ENCODE measurements around the gene DENND1A. TPM values are rescaled to one million over a fixed set of nuclear protein-coding genes. Genes with fewer than 3 reads are reported as not detected.
"Not testable (repeated sequence)": the region's sequence is repeated elsewhere in the genome, so short reads cannot be mapped to it uniquely, and the experiment has no call there.

DENND1A gene
- total and polyA plus RNA-seq, 2 donors from 2014 or later = 16.3 to 19.6 TPM

DNA sequence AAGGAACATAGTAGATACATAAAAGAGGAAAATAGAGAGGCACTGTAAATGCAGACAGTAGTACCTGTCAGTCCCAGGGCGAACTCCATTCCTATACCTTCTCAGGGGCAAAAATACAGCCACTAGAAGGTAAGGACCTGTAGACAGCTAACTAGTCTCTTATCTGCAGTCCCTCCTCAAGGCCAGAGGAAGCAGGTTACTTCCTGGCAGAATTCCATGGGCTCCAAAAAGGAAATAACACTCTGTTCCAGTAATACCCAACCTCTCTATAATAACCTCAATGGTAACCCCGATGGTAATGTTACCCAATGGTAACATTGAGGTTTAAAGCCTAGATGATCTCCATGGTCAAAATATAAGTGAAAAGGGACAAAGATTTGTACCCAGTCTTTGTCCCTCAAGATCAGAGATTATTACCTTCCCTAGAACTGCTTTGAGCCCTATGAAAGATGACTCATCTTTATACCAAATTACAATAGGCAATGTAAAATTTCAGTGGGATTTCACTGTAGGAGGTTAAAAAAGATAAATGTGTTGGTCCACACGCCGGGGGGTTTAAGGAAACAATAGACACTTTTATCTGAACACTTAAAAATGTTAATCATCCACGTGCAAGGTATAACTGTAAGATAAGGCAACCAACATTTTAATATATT is 113.0 kb downstream of the DENND1A start:
- no peaks in the 10 kb centered on the region for H3K36me3 ChIP-seq (ENCODE audit: control insufficient read depth in 2 of 3, insufficient read depth in 3 of 3, low read length in 3 of 3)
- H3K4me3 ChIP-seq (ENCODE audit: low read length in 3 of 3) = no peak overlapping the region
- no peak overlapping the region for H3K27ac ChIP-seq (ENCODE audit: low read depth in 2 of 2, low read length in 2 of 2)
- no peak for DNase-seq
- no peak for FAIRE-seq
- H3K4me1 ChIP-seq (ENCODE audit: control insufficient read depth in 2 of 3, insufficient read depth in 2 of 3, low read depth in 1 of 3, low read length in 3 of 3) = no peaks in the 10 kb centered on the region
- TF ChIP-seq, protein P1, sequence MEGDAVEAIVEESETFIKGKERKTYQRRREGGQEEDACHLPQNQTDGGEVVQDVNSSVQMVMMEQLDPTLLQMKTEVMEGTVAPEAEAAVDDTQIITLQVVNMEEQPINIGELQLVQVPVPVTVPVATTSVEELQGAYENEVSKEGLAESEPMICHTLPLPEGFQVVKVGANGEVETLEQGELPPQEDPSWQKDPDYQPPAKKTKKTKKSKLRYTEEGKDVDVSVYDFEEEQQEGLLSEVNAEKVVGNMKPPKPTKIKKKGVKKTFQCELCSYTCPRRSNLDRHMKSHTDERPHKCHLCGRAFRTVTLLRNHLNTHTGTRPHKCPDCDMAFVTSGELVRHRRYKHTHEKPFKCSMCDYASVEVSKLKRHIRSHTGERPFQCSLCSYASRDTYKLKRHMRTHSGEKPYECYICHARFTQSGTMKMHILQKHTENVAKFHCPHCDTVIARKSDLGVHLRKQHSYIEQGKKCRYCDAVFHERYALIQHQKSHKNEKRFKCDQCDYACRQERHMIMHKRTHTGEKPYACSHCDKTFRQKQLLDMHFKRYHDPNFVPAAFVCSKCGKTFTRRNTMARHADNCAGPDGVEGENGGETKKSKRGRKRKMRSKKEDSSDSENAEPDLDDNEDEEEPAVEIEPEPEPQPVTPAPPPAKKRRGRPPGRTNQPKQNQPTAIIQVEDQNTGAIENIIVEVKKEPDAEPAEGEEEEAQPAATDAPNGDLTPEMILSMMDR (IDR thresholded peaks at IDR 0.05; ENCODE audit: borderline replicate concordance, extremely low read depth, insufficient read depth) = no peak
- H3K9me3 ChIP-seq (ENCODE audit: control insufficient read depth in 2 of 3, insufficient read depth in 1 of 3, low read length in 3 of 3) = no peaks in the 10 kb centered on the region
- H3K9ac ChIP-seq (ENCODE audit: low read length in 3 of 3) = no peak overlapping the region
- no peaks in the 10 kb centered on the region for H3K27me3 ChIP-seq (ENCODE audit: control insufficient read depth, insufficient read depth, low read length)
- intact Hi-C loops (cut with DNase I) = no loop called here

DNA sequence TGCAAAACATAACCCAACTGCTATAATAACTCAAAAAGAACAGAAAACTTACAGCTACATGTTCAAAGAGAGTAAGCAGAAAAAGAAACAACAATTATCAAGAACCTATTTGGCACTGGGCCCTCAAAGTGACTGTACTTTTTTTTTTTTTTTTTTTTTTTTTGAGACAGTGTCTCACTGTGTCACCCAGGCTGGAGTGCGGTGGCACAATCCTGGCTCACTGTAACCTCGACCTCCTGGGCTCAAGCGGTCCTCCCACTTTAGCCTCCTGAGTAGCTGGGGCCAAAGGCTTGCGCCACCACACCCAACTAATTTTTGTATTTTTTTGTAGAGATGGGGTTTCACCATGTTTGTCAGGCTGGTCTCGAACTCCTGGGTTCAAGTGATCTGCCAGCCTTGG is 114.1 kb downstream of the DENND1A start:
- H3K27ac ChIP-seq (ENCODE audit: low read depth in 2 of 2, low read length in 2 of 2); H3K36me3 ChIP-seq (ENCODE audit: control insufficient read depth in 2 of 3, insufficient read depth in 3 of 3, low read length in 3 of 3); H3K27me3 ChIP-seq (ENCODE audit: control insufficient read depth, insufficient read depth, low read length); H3K4me3 ChIP-seq (ENCODE audit: low read length in 3 of 3); DNase-seq; H3K4me1 ChIP-seq (ENCODE audit: control insufficient read depth in 2 of 3, insufficient read depth in 2 of 3, low read depth in 1 of 3, low read length in 3 of 3); intact Hi-C loops (cut with DNase I); H3K9me3 ChIP-seq (ENCODE audit: control insufficient read depth in 2 of 3, insufficient read depth in 1 of 3, low read length in 3 of 3); FAIRE-seq; H3K9ac ChIP-seq (ENCODE audit: low read length in 3 of 3): not testable (repeated sequence)

DNA sequence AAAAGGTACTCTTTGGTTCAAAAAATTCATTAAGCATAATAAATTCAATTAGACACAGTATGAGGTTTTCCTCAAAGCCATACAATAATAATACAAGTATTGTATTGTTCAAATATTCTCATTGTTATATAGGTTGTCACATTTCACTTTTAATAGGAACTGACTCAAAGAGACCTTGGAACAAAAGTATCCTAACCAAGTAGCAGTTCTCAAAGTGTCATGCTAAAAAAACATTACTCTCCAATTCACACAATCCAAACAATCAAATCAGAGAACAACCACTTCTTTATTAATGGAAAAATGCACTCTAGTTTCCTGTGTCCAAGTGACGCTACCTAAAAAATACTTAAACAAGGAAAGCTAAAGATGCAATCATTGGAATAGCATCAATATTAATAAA is 115.4 kb downstream of the DENND1A start:
- intact Hi-C loops (cut with DNase I) = no loop called here
- Histone ChIP-seq H3K27me3 (ENCODE audit: control insufficient read depth, insufficient read depth, low read length) (no peaks in the 10 kb centered on the region), H3K9me3 (ENCODE audit: control insufficient read depth in 2 of 3, insufficient read depth in 1 of 3, low read length in 3 of 3) (no peaks in the 10 kb centered on the region), H3K4me3 (ENCODE audit: low read length in 3 of 3) (no peak overlapping the region), H3K27ac (ENCODE audit: low read depth in 2 of 2, low read length in 2 of 2) (no peak overlapping the region), H3K4me1 (ENCODE audit: control insufficient read depth in 2 of 3, insufficient read depth in 2 of 3, low read depth in 1 of 3, low read length in 3 of 3) (no peaks in the 10 kb centered on the region), H3K36me3 (ENCODE audit: control insufficient read depth in 2 of 3, insufficient read depth in 3 of 3, low read length in 3 of 3) (no peaks in the 10 kb centered on the region), H3K9ac (ENCODE audit: low read length in 3 of 3) (no peak overlapping the region)
- TF ChIP-seq, protein P1 (IDR thresholded peaks at IDR 0.05; ENCODE audit: borderline replicate concordance, extremely low read depth, insufficient read depth) = no peak
- FAIRE-seq (no peak), DNase-seq (no peak)

DNA sequence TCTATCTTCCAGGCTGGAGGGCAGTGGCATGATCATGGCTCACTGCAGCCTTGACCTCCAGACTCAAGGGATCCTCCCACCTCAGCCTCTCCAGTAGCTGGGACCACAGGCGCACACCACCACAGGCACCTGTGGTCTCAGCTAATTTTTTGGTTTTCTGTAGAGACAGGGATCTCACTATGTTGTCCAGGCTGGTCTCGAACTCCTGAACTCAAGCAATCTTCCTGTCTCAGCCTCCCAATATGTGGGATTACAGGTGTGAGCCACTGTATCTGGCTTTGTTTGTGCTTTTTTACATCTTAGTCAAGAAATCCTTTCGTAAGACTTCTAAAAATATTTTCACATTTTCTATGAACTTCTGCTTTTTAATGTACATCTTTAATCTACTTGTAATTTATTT is 116.9 kb downstream of the DENND1A start:
- Histone ChIP-seq H3K4me3 (ENCODE audit: low read length in 3 of 3) (no peak overlapping the region), H3K27me3 (ENCODE audit: control insufficient read depth, insufficient read depth, low read length) (no peaks in the 10 kb centered on the region), H3K4me1 (ENCODE audit: control insufficient read depth in 2 of 3, insufficient read depth in 2 of 3, low read depth in 1 of 3, low read length in 3 of 3) (no peaks in the 10 kb centered on the region), H3K36me3 (ENCODE audit: control insufficient read depth in 2 of 3, insufficient read depth in 3 of 3, low read length in 3 of 3) (no peaks in the 10 kb centered on the region), H3K9ac (ENCODE audit: low read length in 3 of 3) (no peak overlapping the region), H3K27ac (ENCODE audit: low read depth in 2 of 2, low read length in 2 of 2) (no peak overlapping the region), H3K9me3 (ENCODE audit: control insufficient read depth in 2 of 3, insufficient read depth in 1 of 3, low read length in 3 of 3) (no peaks in the 10 kb centered on the region)
- intact Hi-C loops (cut with DNase I) = no loop called here
- DNase-seq (no peak), FAIRE-seq (no peak)
- TF ChIP-seq, protein P1 (IDR thresholded peaks at IDR 0.05; ENCODE audit: borderline replicate concordance, extremely low read depth, insufficient read depth) = no peak

Measured in kidney (tissue), 14 donors.